ENCODE data around the gene CCDC33. TPM values are rescaled to one million over a fixed set of nuclear protein-coding genes. Genes with fewer than 3 reads are reported as not detected.

The CCDC33 gene
- total RNA-seq, 1 experiment from 2014 or later: 0.15 TPM

GRCh38 chr15:74332011-74332410, 95.9 kb downstream of the CCDC33 start:
- intact Hi-C loops (cut with micrococcal nuclease): no loop called here
- ATAC-seq: no peak
- ChIA-PET CTCF (no interaction called here), POLR2A (no interaction called here), RAD21 (ENCODE audit: low non-redundant PET in 1 of 2, low total read pairs in 2 of 2, uncharacterized antibody in 2 of 2, unreplicated experiment in 2 of 2) (no interaction called here)
- Histone ChIP-seq H3K79me2 (ENCODE audit: insufficient read depth, low read length) (no peaks in the 10 kb centered on the region), H3K4me3 (replicated peaks in 1 of 2; ENCODE audit: low read depth in 1 of 2, low read length in 2 of 2) (no peak overlapping the region), H3K9ac (ENCODE audit: low read length) (no peak overlapping the region), H3K4me1 (ENCODE audit: control insufficient read depth in 1 of 2, insufficient read depth in 2 of 2, low read length in 2 of 2) (no peaks in the 10 kb centered on the region), H4K20me1 (ENCODE audit: insufficient read depth) (no peaks in the 10 kb centered on the region), H3K4me2 (ENCODE audit: low read length) (no peak overlapping the region), H3K36me3 (ENCODE audit: control insufficient read depth in 1 of 2, insufficient read depth in 2 of 2, low read length in 2 of 2) (no peaks in the 10 kb centered on the region), H3K9me3 (ENCODE audit: control insufficient read depth in 1 of 2, insufficient read depth in 1 of 2, low read depth in 1 of 2, low read length in 2 of 2) (no peaks in the 10 kb centered on the region), H3K27ac (ENCODE audit: low read depth, low read length) (no peak overlapping the region), H3K27me3 (ENCODE audit: insufficient read depth, low read length) (no peaks in the 10 kb centered on the region), H3K9me2 (ENCODE audit: insufficient read depth) (no peaks in the 10 kb centered on the region), H2AFZ (ENCODE audit: low read depth, low read length, poor library complexity, severe bottlenecking) (no peak overlapping the region)
- BruUV-seq (replicated peaks): no TSS peak
- TF ChIP-seq SRF (IDR thresholded peaks at IDR 0.05; ENCODE audit: low read depth) (no peak), CBX3 (IDR thresholded peaks at IDR 0.05; ENCODE audit: low read depth) (no peak), CEBPB (IDR thresholded peaks at IDR 0.05; ENCODE audit: low read depth) (no peak), ZBTB33 (IDR thresholded peaks at IDR 0.05; ENCODE audit: extremely low read depth, insufficient replicate concordance, low read length) (no peak), RAD21 (IDR thresholded peaks at IDR 0.05; ENCODE audit: low read depth) (no peak), ZNF274 (IDR thresholded peaks at IDR 0.05; ENCODE audit: low read depth, low read length) (no peak), ELF1 (IDR thresholded peaks at IDR 0.05; ENCODE audit: borderline replicate concordance, low read depth) (no peak), EGR1 (IDR thresholded peaks at IDR 0.05; ENCODE audit: low read depth) (no peak)
- no peak for DNase-seq (ENCODE audit: low read depth, low spot score)

DNA sequence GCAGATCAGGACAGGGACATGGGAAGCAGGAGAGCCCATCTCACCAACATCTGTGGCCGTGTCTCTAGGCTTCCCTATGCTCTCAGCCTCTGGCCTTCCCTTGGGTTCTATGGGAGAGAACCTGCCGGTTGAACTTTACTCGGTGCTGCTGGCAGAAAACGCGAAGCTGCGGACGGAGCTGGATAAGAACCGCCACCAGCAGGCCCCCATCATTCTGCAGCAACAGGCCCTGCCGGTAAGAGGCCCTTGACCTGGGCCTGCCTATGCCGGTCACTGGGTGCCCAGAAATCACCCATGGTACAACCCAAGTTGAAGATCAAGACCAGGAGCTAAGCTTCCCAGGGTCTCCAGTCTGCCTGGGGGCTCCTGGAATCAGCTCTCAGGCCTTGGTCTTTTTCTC, 96.5 kb downstream of the CCDC33 start:
- Histone ChIP-seq H3K9me3 (ENCODE audit: control insufficient read depth in 1 of 2, insufficient read depth in 1 of 2, low read depth in 1 of 2, low read length in 2 of 2) (no peaks in the 10 kb centered on the region), H3K4me2 (ENCODE audit: low read length) (no peak overlapping the region), H3K36me3 (ENCODE audit: control insufficient read depth in 1 of 2, insufficient read depth in 2 of 2, low read length in 2 of 2) (no peaks in the 10 kb centered on the region), H2AFZ (ENCODE audit: low read depth, low read length, poor library complexity, severe bottlenecking) (no peak overlapping the region), H3K4me3 (replicated peaks in 1 of 2; ENCODE audit: low read depth in 1 of 2, low read length in 2 of 2) (no peak overlapping the region), H3K79me2 (ENCODE audit: insufficient read depth, low read length) (no peaks in the 10 kb centered on the region), H3K4me1 (ENCODE audit: control insufficient read depth in 1 of 2, insufficient read depth in 2 of 2, low read length in 2 of 2) (no peaks in the 10 kb centered on the region), H3K27ac (ENCODE audit: low read depth, low read length) (no peak overlapping the region), H3K9ac (ENCODE audit: low read length) (no peak overlapping the region), H3K9me2 (ENCODE audit: insufficient read depth) (no peaks in the 10 kb centered on the region), H4K20me1 (ENCODE audit: insufficient read depth) (no peaks in the 10 kb centered on the region), H3K27me3 (ENCODE audit: insufficient read depth, low read length) (no peaks in the 10 kb centered on the region)
- POLR2A ChIA-PET: no interaction called here
- ATAC-seq (no peak), DNase-seq (ENCODE audit: low read depth, low spot score) (no peak)
- intact Hi-C loops (cut with micrococcal nuclease): no loop called here
- no peak for TF ChIP-seq ZFX (IDR thresholded peaks at IDR 0.05)
- no peak for TF ChIP-seq EZH2 (IDR thresholded peaks at IDR 0.05)
- no peak for TF ChIP-seq ATF3 (IDR thresholded peaks at IDR 0.05)
- no peak for TF ChIP-seq EGR1 (IDR thresholded peaks at IDR 0.05; ENCODE audit: low read depth)
- no peak for TF ChIP-seq YY1 (IDR thresholded peaks at IDR 0.05; ENCODE audit: extremely low read depth, insufficient replicate concordance, low read depth, low read length)
- no peak for TF ChIP-seq ZBTB33 (IDR thresholded peaks at IDR 0.05; ENCODE audit: extremely low read depth, insufficient replicate concordance, low read length)
- TF ChIP-seq EZH2phosphoT487 (IDR thresholded peaks at IDR 0.05; ENCODE audit: borderline replicate concordance): no peak
- TF ChIP-seq JUND (IDR thresholded peaks at IDR 0.05): no peak
- no peak for TF ChIP-seq RAD21 (IDR thresholded peaks at IDR 0.05; ENCODE audit: low read depth)
- TF ChIP-seq CBX3 (IDR thresholded peaks at IDR 0.05; ENCODE audit: low read depth): no peak
- no peak for TF ChIP-seq CTCF (IDR thresholded peaks at IDR 0.05 in 2 of 3, conservative IDR thresholded peaks at IDR 0.05 in 1 of 3; ENCODE audit: borderline replicate concordance in 1 of 3, insufficient read depth in 1 of 3, low read depth in 2 of 3, low read length in 2 of 3)
- CTCF ChIA-PET: no interaction called here
- RAD21 ChIA-PET (ENCODE audit: low non-redundant PET in 1 of 2, low total read pairs in 2 of 2, uncharacterized antibody in 2 of 2, unreplicated experiment in 2 of 2): no interaction called here
- BruUV-seq (replicated peaks): no TSS peak

Measured in HCT116 (cell line).